Measurements from ENCODE around the gene PHYHD1.

Gene PHYHD1

GRCh38 chr9:128969491-128969890 lies 48.7 kb downstream of the PHYHD1 start:
- H3K4me3 ChIP-seq (replicated peaks in 1 of 2; ENCODE audit: low read depth in 2 of 2, low read length in 2 of 2): no peak overlapping the region
- peak in 1 of 2 donors; percentile 49 for DNase-seq (ENCODE audit: low read depth in 2 of 2)
- TF ChIP-seq, protein P1, sequence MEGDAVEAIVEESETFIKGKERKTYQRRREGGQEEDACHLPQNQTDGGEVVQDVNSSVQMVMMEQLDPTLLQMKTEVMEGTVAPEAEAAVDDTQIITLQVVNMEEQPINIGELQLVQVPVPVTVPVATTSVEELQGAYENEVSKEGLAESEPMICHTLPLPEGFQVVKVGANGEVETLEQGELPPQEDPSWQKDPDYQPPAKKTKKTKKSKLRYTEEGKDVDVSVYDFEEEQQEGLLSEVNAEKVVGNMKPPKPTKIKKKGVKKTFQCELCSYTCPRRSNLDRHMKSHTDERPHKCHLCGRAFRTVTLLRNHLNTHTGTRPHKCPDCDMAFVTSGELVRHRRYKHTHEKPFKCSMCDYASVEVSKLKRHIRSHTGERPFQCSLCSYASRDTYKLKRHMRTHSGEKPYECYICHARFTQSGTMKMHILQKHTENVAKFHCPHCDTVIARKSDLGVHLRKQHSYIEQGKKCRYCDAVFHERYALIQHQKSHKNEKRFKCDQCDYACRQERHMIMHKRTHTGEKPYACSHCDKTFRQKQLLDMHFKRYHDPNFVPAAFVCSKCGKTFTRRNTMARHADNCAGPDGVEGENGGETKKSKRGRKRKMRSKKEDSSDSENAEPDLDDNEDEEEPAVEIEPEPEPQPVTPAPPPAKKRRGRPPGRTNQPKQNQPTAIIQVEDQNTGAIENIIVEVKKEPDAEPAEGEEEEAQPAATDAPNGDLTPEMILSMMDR (IDR thresholded peaks at IDR 0.05; ENCODE audit: low read depth, low read length): no peak

DNA sequence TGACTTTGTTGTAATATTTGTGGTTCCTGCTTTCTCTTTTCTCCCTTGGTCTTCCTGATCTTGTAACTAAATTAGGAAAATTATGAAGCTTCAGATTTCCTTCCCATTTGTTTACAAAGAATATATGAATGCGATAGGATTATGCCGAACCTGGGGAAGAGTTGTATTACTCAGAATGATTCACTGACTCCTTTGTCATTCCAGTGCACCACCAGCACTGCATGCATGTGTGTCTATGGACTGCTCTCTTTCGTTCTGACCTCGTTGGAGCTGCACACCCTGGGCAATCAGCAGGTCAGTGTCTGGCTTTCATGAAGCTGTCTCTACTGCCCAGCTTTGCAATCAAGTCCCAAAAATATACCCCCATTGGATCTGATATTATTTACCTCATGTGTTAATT lies 52.2 kb downstream of the PHYHD1 start:
- DNase-seq (ENCODE audit: low read depth in 2 of 2): peak; percentile 17 to 76
- TF ChIP-seq, protein P1 (IDR thresholded peaks at IDR 0.05; ENCODE audit: low read depth, low read length): no peak
- no peak overlapping the region for H3K4me3 ChIP-seq (replicated peaks in 1 of 2; ENCODE audit: low read depth in 2 of 2, low read length in 2 of 2)

DNA sequence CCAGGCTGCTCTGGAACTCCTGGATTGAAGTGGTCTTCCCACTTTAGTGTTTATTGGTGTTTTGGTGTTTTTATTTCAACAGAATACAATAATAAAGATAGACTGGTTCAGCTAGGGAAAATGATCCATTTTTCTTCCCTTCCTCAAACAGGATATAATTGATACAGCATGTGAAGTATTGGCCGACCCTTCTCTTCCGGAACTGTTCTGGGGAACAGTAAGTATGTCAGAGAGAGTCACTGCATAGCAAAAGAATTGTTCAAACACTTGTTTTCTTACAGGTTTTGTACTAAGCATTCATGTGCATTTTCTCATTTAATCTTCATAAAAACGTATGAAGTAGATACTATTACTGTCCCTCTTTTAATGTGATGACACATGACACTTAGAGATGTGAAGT lies 58.3 kb downstream of the PHYHD1 start:
- TF ChIP-seq, protein P1 (IDR thresholded peaks at IDR 0.05; ENCODE audit: low read depth, low read length): no peak
- no peak for DNase-seq (ENCODE audit: low read depth in 2 of 2)
- no peak overlapping the region for H3K4me3 ChIP-seq (replicated peaks in 1 of 2; ENCODE audit: low read depth in 2 of 2, low read length in 2 of 2)

DNA sequence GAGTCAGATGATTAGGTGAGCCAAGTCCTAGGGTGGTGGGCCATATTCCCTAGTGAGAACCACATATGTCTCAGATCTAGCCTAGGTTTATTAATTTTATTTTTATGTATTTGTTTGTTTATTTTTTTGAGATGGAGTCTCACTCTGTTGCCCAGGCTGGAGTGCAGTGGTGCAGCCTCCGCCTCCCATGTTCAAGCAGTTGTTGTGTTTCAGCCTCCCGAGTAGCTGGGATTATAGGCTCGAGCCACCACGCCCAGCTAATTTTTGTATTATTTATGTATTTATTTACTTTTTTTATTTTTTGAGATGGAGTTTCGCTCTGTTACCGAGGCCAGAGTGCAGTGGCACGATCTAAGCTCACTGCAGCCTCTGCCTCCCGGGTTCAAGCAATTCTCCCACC lies 62.8 kb downstream of the PHYHD1 start:
- TF ChIP-seq, protein P1 (IDR thresholded peaks at IDR 0.05; ENCODE audit: low read depth, low read length): no peak
- DNase-seq (ENCODE audit: low read depth in 2 of 2): no peak
- H3K4me3 ChIP-seq (replicated peaks in 1 of 2; ENCODE audit: low read depth in 2 of 2, low read length in 2 of 2): no peak overlapping the region

GRCh38 chr9:128986671-128987070 lies 65.9 kb downstream of the PHYHD1 start:
- no peak overlapping the region for H3K4me3 ChIP-seq (replicated peaks in 1 of 2; ENCODE audit: low read depth in 2 of 2, low read length in 2 of 2)
- DNase-seq (ENCODE audit: low read depth in 2 of 2): no peak
- TF ChIP-seq, protein P1 (IDR thresholded peaks at IDR 0.05; ENCODE audit: low read depth, low read length): no peak

- TF ChIP-seq, protein P1 (IDR thresholded peaks at IDR 0.05; ENCODE audit: low read depth, low read length): no peak
- H3K4me3 ChIP-seq (replicated peaks in 1 of 2; ENCODE audit: low read depth in 2 of 2, low read length in 2 of 2): no peak overlapping the region
- peak; percentile 66 to 85 for DNase-seq (ENCODE audit: low read depth in 2 of 2)
Measured at GRCh38 chr9:128987805-128988204, 67.0 kb downstream of the PHYHD1 start.
